Muscle layer of duodenum (tissue), 2 donors: ENCODE measurements around the gene LMBRD1.

ENCODE experiments used
- H3K27ac ChIP-seq: one replicate; pipeline ENCODE4 v1.7.0; 2013; ENCODE audit warnings: mild to moderate bottlenecking, low read length
- H3K27me3 ChIP-seq: one replicate; pipeline ENCODE4 v1.7.0; 2013; ENCODE audit warnings: low read depth, mild to moderate bottlenecking, control low read depth, low read length
- H3K36me3 ChIP-seq, 2 donors: one replicate each; pipeline ENCODE4 v1.7.0; 2013; ENCODE audit warnings: low read length in 2 of 2, control low read depth in 1 of 2, mild to moderate bottlenecking in 1 of 2; ENCODE audit not compliant: insufficient read depth in 2 of 2, control insufficient read depth in 1 of 2
- H3K4me1 ChIP-seq, 2 donors: one replicate each; pipeline ENCODE4 v1.7.0; 2013; ENCODE audit warnings: low read length in 2 of 2, mild to moderate bottlenecking in 2 of 2, control low read depth in 1 of 2, moderate library complexity in 1 of 2; ENCODE audit not compliant: insufficient read depth in 2 of 2, control insufficient read depth in 1 of 2
- H3K4me3 ChIP-seq, 2 donors: one replicate each; pipeline ENCODE4 v1.7.0; 2013; ENCODE audit warnings: low read length in 2 of 2, low read depth in 1 of 2, mild to moderate bottlenecking in 1 of 2
- H3K9me3 ChIP-seq, 2 donors: one replicate each; pipeline ENCODE4 v1.7.0; 2013; ENCODE audit warnings: low read length in 2 of 2, control low read depth in 1 of 2, mild to moderate bottlenecking in 1 of 2; ENCODE audit not compliant: control insufficient read depth in 1 of 2
- donor health status: healthy.

The LMBRD1 gene

GRCh38 chr6:69630767-69631166, 166.0 kb downstream of the LMBRD1 start:
- H3K27ac ChIP-seq, result no peak overlapping the region
- no peak overlapping the region for H3K4me3 ChIP-seq
- no peaks in the 10 kb centered on the region for H3K4me1 ChIP-seq
- H3K9me3 ChIP-seq, result peaks cover 0 to 4% of the 10 kb centered on the region in 2 donors
- no peaks in the 10 kb centered on the region for H3K27me3 ChIP-seq
- no peaks in the 10 kb centered on the region for H3K36me3 ChIP-seq

DNA sequence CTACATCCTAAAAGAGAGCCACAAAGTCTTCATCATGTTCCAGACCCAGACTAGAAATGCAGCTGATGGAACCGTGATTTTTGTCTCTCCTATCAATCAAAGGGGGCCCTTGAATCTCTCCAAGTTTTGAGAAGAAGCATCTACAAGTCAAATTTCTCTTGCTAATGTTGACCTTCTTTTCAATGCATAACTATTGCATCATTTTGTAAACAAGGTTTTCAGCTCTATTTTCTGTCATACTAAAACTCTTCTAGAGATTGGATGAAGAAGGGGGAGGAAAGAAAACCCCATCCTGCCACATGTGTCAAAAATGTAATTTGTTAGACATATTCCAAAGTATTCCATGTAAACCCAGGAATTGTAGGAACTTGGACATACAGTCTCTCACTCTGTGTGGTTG, 169.2 kb downstream of the LMBRD1 start:
- Histone ChIP-seq H3K4me3 (no peak overlapping the region), H3K4me1 (no peaks in the 10 kb centered on the region), H3K27ac (no peak overlapping the region), H3K9me3 (peaks cover 0 to 4% of the 10 kb centered on the region in 2 donors), H3K27me3 (no peaks in the 10 kb centered on the region), H3K36me3 (no peaks in the 10 kb centered on the region)

DNA sequence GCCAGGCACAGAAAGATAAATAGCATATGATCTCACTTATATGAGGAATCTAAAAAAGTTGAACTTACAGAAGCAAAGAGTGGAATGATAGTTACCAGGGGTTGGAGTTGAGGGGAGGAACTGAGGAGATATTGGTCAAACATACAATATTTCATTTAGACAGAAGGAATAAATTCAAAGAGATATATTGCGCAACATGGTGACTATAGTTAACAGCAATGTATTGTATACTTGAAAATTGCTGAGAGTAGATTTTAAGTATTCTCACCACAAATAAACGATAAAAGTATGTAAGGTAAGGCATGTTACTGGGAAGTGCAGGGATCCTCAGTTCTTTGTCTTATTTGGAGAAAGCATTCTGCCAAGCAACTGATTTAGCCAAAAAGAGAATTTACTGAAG, 171.9 kb downstream of the LMBRD1 start:
- H3K27me3 ChIP-seq, result no peaks in the 10 kb centered on the region
- no peaks in the 10 kb centered on the region for H3K36me3 ChIP-seq
- H3K27ac ChIP-seq, result no peak overlapping the region
- peaks cover 0 to 4% of the 10 kb centered on the region in 2 donors for H3K9me3 ChIP-seq
- H3K4me3 ChIP-seq, result no peak overlapping the region
- no peaks in the 10 kb centered on the region for H3K4me1 ChIP-seq
